GM18951 (cell line): ENCODE data around the gene TRAF1.

Source experiments
- POLR2A ChIP-seq: IDR thresholded peaks from 4 replicates; pipeline ENCODE4 v1.6.1; 2011; ENCODE audit warnings: mild to moderate bottlenecking; ENCODE audit not compliant: insufficient read length, insufficient read depth; ENCODE audit errors: extremely low read depth
- in situ Hi-C: fragments of 300-500 bp; cut with MboI; formaldehyde crosslinking; loops from one replicate; pipeline ENCODE4 v1.12.0; 2022; ENCODE audit warnings: low sequenced_read_pairs, mixed read lengths, inconsistent platforms; ENCODE audit not compliant: unreplicated experiment

Gene TRAF1

DNA sequence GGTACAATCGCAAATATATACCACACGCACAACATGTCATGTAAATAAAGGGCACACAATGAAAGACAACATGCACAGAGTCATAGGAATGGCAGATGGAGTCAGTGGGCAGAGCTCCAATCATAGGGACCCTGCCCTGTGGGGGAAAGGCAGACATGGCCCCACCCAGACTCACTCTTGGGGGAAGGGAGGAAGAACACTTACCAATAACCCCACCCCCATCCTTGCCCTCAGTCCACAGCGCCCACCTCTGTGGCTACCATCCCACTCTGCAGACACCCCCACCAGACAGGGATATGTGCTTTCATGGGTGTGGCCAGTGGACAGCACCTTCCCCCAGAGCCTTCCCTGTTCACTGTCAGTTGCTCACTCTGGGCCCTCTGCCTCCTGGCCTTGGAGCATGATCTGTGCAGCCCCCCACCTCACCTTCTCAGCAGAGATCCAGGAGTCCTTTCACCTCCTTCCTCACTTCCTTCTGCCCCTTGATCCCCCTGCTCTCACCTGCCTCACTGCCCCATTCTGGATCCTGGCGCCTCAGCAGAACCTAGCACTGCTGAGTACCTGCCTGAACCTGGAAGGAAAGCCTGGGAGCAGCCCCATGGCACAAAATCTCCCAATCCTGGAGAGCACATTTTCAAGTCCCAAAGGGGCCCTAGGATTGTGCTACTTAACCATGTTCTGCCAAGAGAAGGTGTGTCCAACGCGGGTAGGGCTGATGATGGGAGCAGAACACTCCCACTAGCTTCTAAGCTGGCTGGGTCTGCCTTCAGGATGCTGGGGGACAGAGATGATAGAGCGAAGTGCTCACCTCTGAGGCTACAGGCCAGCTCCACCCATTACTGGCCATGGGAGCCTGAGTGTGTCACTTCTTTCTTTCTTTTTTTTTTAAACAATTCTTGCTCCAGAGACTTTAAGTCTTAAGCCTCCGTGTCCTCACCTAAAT is 48.1 kb downstream of the TRAF1 start:
- peak; percentile 22 for TF ChIP-seq POLR2A
- in situ Hi-C loops = no loop called here

GRCh38 chr9:120877276-120878034 is 49.1 kb downstream of the TRAF1 start:
- in situ Hi-C loops = no loop called here
- TF ChIP-seq POLR2A = peak; percentile 70

DNA sequence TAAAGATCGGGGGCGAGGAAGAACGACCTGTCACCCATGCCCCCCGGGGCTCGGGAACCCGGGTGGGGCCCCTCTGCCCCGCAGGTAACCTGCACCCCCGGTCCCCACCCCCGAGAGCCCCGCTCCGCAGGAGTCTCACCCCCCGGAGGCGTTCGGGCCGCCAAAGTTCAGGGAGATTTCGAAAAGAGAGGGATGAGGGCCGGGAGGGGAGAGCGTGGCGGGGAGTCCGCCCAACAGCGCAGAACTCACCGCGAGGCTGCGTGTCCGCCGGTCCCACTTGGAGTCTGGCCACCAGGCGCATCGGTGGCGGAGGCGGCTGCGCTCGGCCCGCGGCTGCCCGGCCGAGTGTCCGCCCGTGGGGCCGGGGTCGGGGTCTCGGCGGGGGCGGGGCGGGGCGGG is 49.8 kb downstream of the TRAF1 start, which contains the start of gene PHF19:
TSS of gene PHF19 (minus strand) at position 347 of the 399 bp plus-strand sequence. CDS start 2,447 bp downstream, outside the sequence.
- TF ChIP-seq POLR2A = no peak
- in situ Hi-C loops = no loop called here

DNA sequence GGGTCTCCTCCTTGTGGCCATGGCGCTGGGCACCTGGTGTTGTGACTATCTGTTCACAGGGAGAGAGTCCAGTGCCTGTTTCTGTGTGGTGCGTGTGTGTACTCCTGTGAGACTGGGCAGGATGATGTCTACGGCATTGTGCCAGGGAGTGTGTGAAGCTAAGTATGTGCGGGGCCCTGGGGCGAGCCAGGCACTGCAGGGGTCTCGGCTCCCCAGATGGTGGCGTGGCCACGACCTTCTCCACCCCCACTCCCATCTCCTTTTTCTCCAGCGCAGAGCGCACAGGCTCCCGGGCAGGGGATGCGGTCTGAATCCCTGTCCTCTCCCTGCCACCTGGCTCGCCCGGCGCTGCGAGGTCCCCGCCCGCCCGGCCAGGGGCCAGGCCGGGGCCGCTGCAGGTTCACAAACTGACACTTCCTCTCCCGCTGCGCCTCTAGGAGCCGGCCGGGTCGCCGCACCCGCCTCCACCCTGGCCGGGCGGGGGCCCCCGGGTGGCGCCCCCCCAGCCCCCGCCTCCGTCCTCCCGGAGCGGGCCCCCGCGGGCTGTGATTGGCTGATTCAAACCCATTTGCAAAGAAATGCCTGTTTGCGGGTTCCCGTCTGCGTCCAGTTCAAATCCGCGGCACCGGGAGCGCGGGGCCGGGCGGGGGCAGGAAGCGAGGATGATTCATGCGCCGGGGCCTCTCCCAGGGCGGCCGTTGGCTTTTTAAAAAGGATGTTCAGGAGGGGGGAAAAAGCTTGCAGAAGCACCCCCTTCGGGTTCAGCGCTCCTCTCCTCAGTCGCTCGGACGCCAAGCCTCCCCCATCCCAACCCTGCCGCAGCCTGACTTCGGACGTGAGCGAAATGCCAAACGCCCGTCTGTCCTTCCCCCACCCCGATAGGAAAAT is 50.4 kb downstream of the TRAF1 start:
- in situ Hi-C loops = no loop called here
- TF ChIP-seq POLR2A = peak; percentile 72

DNA sequence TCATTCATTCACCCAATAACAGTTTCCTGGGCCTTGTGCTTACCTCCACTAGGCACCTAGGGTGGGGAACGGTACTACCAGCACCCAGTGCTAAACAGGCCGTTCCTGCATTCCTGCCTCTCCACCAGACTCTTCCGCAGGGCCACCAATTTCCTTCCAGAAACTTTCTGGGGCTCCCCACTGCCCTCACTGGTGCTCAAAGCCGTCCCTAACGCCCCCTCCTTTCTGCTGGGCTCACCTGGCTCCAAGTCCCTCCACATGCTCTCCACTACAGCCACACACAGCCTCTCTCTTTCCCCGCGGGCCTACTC is 51.0 kb downstream of the TRAF1 start:
- in situ Hi-C loops = no loop called here
- TF ChIP-seq POLR2A = no peak

DNA sequence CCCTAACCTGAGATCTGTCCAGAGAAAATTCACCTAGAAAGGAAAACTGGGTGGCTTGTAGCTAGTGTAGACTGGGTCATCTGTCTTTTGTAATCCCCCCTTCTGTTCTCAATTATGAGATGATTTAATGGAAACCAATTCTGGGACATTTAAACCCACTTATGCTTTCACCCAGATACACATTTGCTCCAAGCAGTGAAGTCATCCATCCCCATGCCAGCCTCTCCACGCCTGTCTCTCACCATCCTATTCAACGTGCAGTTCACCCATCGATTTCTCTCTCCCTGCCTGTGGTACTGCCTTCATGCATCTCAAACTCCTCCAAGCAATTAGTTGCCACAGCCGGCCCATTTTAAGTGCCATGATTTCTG is 51.4 kb downstream of the TRAF1 start:
- in situ Hi-C loops = no loop called here
- TF ChIP-seq POLR2A = no peak

DNA sequence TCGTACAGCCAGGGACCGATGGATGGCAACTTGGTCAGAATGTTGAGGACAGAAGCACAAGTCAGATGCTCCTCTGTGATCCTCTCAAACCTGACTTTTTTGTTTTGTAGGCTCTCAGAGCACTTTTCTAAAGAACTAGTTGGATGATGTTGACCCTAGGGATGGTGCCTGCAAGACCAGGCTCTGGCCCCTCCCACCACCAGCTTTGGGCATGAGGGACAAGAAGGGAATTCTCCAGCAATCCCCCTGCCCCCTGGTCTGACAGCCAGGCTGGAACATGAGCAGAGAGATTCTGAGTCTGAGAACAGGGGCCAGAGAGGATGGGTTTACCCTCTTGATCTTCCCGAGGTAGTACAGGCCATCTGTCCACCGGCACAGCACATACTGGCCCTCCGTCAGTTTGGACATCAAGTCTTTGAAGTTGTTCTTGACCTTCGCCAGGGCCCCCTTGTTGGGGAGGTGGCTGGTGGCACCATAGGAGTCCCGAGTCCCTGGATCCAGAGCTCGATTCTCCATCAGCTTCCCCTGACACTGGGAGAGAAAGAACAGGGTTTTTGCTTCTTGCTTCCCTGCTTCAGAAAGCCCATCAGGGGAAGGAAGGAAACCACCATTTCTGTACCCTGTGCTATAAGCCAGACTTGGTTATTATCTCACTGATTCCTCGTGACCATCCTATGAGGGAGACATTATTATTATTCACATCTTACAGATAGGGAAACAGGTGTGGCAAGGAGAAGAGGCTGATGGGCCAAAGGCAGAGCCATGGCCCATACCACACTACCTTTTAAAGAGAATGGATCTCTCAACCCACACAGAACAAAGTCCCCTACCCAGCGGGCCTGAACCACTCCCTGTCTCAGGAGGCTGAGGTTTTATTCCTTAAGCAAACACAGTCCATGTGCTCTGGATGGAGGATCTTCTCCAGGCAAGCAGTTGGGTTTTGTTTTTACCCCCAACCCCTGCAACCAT is 52.1 kb downstream of the TRAF1 start:
- in situ Hi-C loops = no loop called here
- no peak for TF ChIP-seq POLR2A

GRCh38 chr9:120873512-120873911 is 53.1 kb downstream of the TRAF1 start:
- in situ Hi-C loops = no loop called here
- TF ChIP-seq POLR2A = no peak

DNA sequence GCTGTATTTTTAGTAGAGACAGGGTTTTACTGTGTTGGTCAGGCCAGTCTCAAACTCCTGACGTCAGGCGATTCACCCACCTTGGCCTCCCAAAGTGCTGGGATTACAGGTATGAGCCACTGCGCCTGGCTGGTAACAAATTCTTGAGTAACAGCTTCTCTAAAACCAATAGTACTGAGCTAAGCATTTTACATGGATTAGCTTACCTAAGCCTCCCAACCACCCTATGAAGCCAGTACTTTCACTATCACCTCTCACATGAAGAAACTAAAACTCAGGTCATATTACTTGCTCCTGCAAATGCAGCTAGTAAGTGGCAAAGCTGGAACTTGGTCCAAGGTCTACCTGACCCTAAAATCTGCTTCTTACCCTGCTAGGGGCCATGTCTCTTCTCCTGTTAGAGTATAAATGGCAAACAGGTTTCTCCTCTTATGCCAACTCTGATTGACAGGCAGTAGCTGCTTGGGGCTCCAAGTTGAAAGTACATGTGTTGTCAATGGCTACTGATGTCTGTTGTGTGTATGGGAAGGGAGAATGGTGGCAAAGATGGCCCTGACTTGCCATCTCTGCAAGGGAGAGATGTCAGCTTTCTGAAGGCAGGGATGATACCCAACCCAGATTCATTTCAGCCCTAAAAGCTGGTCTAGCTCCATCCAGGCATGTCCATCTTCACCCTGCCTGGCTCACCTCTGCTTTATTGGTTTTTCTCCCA is 53.6 kb downstream of the TRAF1 start:
- no peak for TF ChIP-seq POLR2A
- in situ Hi-C loops = no loop called here

DNA sequence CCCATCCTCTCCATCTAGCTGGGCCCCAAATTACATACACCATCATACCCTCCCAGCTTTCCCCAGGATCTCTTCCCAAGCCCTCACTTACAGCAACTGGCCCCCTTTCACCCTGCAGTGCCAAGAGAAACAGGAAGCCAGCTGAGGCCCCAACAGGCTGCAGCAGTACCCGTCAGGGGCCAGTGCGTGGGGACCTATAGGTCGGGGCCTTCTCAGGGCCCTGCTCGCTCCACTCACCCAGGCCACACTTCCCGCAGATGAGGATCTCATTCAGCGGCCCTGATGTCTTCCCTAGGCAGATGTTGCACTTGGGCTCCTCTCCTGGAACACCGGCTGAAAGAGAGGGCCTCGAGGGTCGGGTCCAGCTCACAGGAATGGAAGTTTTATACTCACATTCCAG is 56.4 kb downstream of the TRAF1 start:
- TF ChIP-seq POLR2A = no peak
- in situ Hi-C loops = no loop called here

GRCh38 chr9:120869726-120870125 is 56.9 kb downstream of the TRAF1 start:
- no peak for TF ChIP-seq POLR2A
- in situ Hi-C loops = no loop called here

DNA sequence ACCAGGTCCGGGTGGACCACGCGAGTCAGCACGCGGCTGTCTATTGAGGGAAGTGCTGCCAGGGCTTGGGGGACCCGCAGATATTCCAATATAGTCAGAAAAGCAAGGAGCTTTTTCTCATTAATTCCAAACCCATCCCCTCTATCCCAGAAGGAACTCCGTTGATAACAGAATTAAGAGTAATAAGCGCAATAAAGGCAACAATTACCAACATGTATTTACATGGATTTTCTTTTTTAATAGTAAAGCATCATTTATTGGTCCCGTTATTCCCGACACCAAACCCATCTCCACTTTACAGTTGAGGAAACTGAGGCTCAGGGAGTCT is 57.3 kb downstream of the TRAF1 start:
- in situ Hi-C loops = no loop called here

More for the DNA sequence above, 57.3 kb downstream of the TRAF1 start:
- TF ChIP-seq POLR2A = no peak
